D721Med (cell line): ENCODE results near the gene MDM2.

ENCODE experiments used
- DNase-seq: peaks from one replicate; pipeline ENCODE4 v3.0.0; 2011; ENCODE audit warnings: low spot score; ENCODE audit not compliant: insufficient read length
- FAIRE-seq: peaks from 2 replicates; lab custom pipeline; 2011; peaks lifted over from hg19 to GRCh38; lab: Jason Lieb, UNC
- CTCF ChIP-seq: IDR thresholded peaks from 2 replicates; pipeline ENCODE4 v1.5.1; 2012; ENCODE audit warnings: mild to moderate bottlenecking, control low read depth; ENCODE audit not compliant: insufficient read depth; ENCODE audit errors: missing control alignments

The MDM2 gene

GRCh38 chr12:68882251-68882964 is 74.4 kb downstream of the MDM2 start:
- FAIRE-seq (no peak), DNase-seq (no peak)
- no peak for TF ChIP-seq CTCF

DNA sequence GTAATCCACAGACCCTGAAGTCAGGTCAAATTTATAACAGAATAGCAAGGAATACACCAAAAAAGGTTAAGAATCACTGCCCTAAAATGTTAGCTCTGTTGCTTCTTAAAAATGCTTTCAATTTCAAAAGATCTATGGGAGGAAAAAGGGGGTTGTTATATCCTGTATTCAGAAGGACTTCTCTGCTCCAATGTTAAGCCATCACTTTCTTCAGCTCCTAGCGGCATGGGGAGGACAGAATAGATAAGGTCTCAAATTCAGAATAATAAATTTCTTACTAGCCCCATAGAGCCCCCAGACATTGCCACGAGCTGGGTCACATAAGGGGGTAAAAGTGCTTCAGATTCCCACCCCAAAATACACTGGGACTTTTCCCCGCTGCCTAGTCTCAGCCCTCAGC is 75.2 kb downstream of the MDM2 start:
- DNase-seq (no peak), FAIRE-seq (no peak)
- TF ChIP-seq CTCF, result no peak

DNA sequence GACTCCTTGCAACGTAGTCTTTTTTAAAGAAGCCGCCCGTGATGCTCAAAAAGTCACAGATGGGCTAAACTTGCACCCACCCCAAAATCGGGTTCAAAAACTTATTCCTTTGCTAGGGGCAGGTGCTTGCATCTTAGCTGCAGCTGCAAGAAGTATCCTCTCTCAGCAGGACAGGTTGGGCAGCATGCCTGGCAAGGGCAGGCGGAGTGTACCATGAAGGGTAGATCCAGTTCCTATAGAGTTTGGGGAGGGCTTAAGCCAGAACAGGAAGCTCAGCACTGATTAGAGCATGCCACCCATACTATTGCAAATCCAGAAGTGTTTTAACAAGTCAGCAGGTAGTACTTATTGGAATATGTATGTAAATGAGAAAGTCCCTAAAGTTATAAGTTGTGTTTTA is 76.3 kb downstream of the MDM2 start:
- DNase-seq, result no peak
- FAIRE-seq, result no peak
- no peak for TF ChIP-seq CTCF

DNA sequence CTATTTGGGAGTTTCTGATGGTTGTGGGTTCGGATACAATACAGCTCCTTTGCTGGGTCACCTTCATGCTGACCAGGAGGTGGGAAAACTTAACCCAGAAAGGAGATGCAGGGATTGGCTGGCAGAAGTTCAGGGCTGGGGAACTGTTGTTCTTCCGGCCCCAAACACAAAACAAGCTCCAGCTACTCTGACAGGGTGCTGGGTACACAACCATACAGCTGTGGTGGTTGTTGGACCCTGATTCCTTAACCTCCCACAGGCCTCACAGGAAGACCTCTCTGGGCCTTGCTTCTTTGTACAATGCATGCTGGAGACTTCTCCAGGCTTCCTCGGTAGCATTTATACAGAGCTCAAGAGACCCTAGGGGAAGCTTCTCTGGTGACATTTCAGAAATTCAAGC is 77.4 kb downstream of the MDM2 start:
- no peak for FAIRE-seq
- DNase-seq, result no peak
- TF ChIP-seq CTCF, result no peak

DNA sequence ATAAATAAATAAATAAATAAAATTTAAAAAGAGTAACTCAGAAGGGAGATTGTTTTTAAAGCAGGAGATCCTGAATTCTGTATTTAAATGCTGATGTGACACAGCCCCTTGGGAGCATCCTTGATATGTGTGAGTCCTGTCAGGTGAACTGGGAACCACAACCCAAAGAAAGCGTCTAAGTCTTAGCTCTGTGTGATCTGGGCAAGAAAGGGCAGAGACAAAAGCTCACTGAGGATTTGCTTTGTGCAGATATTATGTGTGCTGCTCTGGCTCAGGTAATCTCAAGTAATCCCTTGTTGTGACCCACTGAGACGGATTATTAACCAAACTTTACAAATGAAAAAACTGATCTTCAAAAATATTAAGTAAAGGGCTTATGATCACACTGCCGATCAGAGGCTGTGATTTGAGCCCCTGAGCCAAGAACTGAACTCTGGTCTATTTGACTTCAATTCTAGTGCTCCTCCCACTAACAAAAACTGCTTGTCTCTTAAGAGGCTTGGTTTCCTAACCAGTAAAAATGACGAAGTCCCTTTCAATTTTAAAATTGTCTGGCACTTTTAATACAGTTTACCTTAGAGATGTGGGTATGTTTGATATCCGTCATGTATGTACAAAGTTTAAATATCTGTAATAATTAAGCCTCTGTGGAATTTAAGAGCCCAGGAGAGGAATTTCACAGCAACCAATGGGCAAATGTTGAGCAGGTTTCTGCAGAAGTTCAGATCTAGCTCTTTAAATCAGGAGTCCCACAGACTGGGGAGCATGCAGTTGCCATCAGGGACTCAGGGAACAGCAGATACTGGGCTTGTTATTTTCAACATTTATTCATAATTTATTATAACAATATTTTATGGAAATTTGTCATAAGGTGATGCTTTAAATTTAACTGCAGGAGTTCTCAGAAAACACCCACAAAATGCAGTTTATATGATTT is 78.9 kb downstream of the MDM2 start:
- TF ChIP-seq CTCF, result no peak
- DNase-seq (peak; percentile 52), FAIRE-seq (no peak)

DNA sequence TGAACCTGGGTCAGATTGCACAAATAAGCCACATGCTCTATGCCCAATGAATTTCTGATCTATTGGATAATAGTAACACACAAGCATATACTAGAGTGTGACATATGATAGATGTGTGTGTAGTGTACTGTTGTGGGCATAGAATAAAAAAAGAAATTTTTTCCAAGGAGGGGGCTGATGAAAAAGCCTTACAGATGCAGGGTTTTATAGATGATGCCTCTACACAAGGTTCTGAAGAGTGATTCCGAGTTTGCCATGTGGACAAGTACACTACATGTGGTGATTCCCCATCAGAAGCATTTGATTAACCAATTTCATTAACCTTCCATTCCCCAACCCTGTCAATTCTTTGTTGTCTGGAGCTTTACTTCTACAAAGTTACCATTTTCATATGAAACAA is 79.7 kb downstream of the MDM2 start:
- TF ChIP-seq CTCF, result no peak
- FAIRE-seq, result no peak

GRCh38 chr12:68888243-68888642 is 80.3 kb downstream of the MDM2 start:
- TF ChIP-seq CTCF, result no peak
- FAIRE-seq (no peak), DNase-seq (no peak)

More for the DNA sequence above, 79.7 kb downstream of the MDM2 start:
- no peak for DNase-seq
